Right lobe of liver (tissue), 6 donors: ENCODE results near the gene STK40. TPM values are rescaled to one million over a fixed set of nuclear protein-coding genes. Genes with fewer than 3 reads are reported as not detected.

ENCODE experiments used
- ATAC-seq, 4 donors: fragments of 200-7000 bp; cut with Tn5 transposase; one replicate each; pipeline ENCODE4 v1.9.1; 2020; ENCODE audit warnings: mild to moderate bottlenecking in 4 of 4, moderate library complexity in 4 of 4
- DNase-seq, 3 donors: peaks; one replicate each; pipeline ENCODE4 v3.0.0-alpha.2; 2020
- H3K27ac ChIP-seq, 3 donors: fragments of 200-600 bp; one replicate each; pipeline ENCODE4 v1.8.0; 2022
- H3K27me3 ChIP-seq, 2 donors: fragments of 200-600 bp; one replicate each; pipeline ENCODE4 v1.8.0; 2022
- H3K36me3 ChIP-seq, 4 donors: fragments of 200-600 bp; sonication (generic) in 1 of 4; one replicate each; pipeline versions ENCODE4 v1.5.1 to v1.8.0; 2017 to 2022; ENCODE audit warnings: control low read depth in 1 of 4
- H3K4me1 ChIP-seq, 4 donors: fragments of 200-600 bp; sonication (generic) in 1 of 4; one replicate each; pipeline versions ENCODE4 v1.5.1 to v1.8.0; 2017 to 2022; ENCODE audit warnings: control low read depth in 1 of 4
- H3K4me3 ChIP-seq, 3 donors: fragments of 200-600 bp; one replicate each; pipeline ENCODE4 v1.8.0; 2022
- H3K9me3 ChIP-seq, 4 donors: fragments of 200-600 bp; sonication (generic) in 1 of 4; one replicate each; pipeline versions ENCODE4 v1.5.1 to v1.8.0; 2017 to 2022; ENCODE audit warnings: control low read depth in 1 of 4
- CTCF ChIP-seq, 4 donors: fragments of 200-600 bp in 3 of 4; fragments of 450-650 bp in 1 of 4; IDR thresholded peaks; one replicate each; pipeline versions ENCODE4 v1.5.1 to v1.8.0; 2016 to 2022; ENCODE audit warnings: antibody characterized with exemption in 4 of 4, mild to moderate bottlenecking in 2 of 4
- POLR2A ChIP-seq: fragments of 450-650 bp; IDR thresholded peaks from one replicate; pipeline ENCODE4 v1.6.1; 2017; ENCODE audit warnings: antibody characterized with exemption, mild to moderate bottlenecking
- WGBS: methylation state at CpG from one replicate; pipeline ENCODE4 v1.1.6; 2018; ENCODE audit warnings: low coverage, low lambda C conversion rate; ENCODE audit not compliant: insufficient coverage; ENCODE audit errors: missing lambda C conversion rate; 5-methylcytosine and 5-hydroxymethylcytosine counted together
- intact Hi-C, 2 donors: fragments of 100-400 bp; cut with DNase I; formaldehyde crosslinking; loops; one replicate each; pipeline versions ENCODE4 v1.11.2 to v1.14.1; 2022
- total RNA-seq, 6 experiments: library from RNA; depleted of rRNA in 2 of 6; stranded (reverse); fragments of >200 nt in 2 of 6; fragmentation: NEBNext Ultra II Directional in 3 of 6; extraction: Animal tissue kit (Norgen Biotek cat#: 25700) in 3 of 6; gene quantifications; one replicate each; pipeline versions ENCODE4 v1.1.0 to v1.2.4, GENCODE V29; 2016 to 2023
- donor health status: DM: no; HTN: yes; CAD: no.
- donor health status: DM: no; HTN: no; CAD: no.
- donor health status: DM: no; HTN: no; CAD: no.
- donor health status: DM: no; HTN: yes; CAD: no.
- donor health status: DM: no; HTN: yes; CAD: no.

STK40 gene
- total RNA-seq, 6 experiments from 2014 or later, result 22.7 to 45.5 (median 29.0) TPM

GRCh38 chr1:36387141-36387949 lies 1.6 kb upstream of the STK40 start:
- WGBS, result 38% methylated on average over 6 of the region's 10 CpGs
- H3K36me3 ChIP-seq, result peaks cover 0 to 14% (median 2%) of the 10 kb centered on the region in 4 donors
- peak overlapping the region; percentile 30 to 99 (median 54) for H3K4me3 ChIP-seq
- H3K27me3 ChIP-seq, result no peaks in the 10 kb centered on the region
- no peaks in the 10 kb centered on the region for H3K9me3 ChIP-seq
- intact Hi-C loops, result no loop called here
- ATAC-seq, result peak in 1 of 4 donors; percentile 4
- peak overlapping the region; percentile 90 to 96 (median 93) for H3K27ac ChIP-seq
- TF ChIP-seq CTCF (IDR thresholded peaks at IDR 0.05) (no peak), POLR2A (no peak)
- DNase-seq, result no peak
- H3K4me1 ChIP-seq, result peaks cover 0 to 44% (median 19%) of the 10 kb centered on the region in 4 donors

- H3K4me1 ChIP-seq, result peaks cover 0 to 50% (median 21%) of the 10 kb centered on the region in 4 donors
- peak overlapping the region; percentile 30 to 99 (median 54) for H3K4me3 ChIP-seq
- intact Hi-C loops, result no loop called here
- no peaks in the 10 kb centered on the region for H3K9me3 ChIP-seq
- H3K27me3 ChIP-seq, result no peaks in the 10 kb centered on the region
- peak; percentile 64 to 72 (median 68) for ATAC-seq
- peak; percentile 87 to 89 (median 88) for DNase-seq
- TF ChIP-seq CTCF (IDR thresholded peaks at IDR 0.05), result no peak
- peak; percentile 87 for TF ChIP-seq POLR2A
- 0% methylated on average over 10 of the region's 14 CpGs for WGBS
- H3K27ac ChIP-seq, result peak overlapping the region; percentile 90 to 96 (median 93)
- peaks cover 0 to 8% (median 2%) of the 10 kb centered on the region in 4 donors for H3K36me3 ChIP-seq
These were observed 779 bp upstream of the STK40 start for GRCh38 chr1:36386265-36387140.

- Histone ChIP-seq H3K4me1 (peaks cover 0 to 68% (median 26%) of the 10 kb centered on the region in 4 donors), H3K4me3 (peak overlapping the region; percentile 96 to 99 (median 99)), H3K36me3 (no peaks in the 10 kb centered on the region), H3K27ac (peak overlapping the region; percentile 90 to 97 (median 97)), H3K9me3 (no peaks in the 10 kb centered on the region), H3K27me3 (no peaks in the 10 kb centered on the region)
- intact Hi-C loops, result no loop called here
- ATAC-seq (peak; percentile 23 to 38 (median 32)), DNase-seq (peak; percentile 87 to 94 (median 92))
- WGBS, result 0% methylated on average over 22 of the region's 25 CpGs
- TF ChIP-seq CTCF (IDR thresholded peaks at IDR 0.05), result no peak
- TF ChIP-seq POLR2A, result peak; percentile 73
These were observed 948 bp downstream of the STK40 start for GRCh38 chr1:36384542-36385409.

GRCh38 chr1:36383240-36383639 lies 2.5 kb downstream of the STK40 start:
- whole genome bisulfite sequencing, result 90% methylated on average over 2 of the region's 4 CpGs
- H3K9me3 ChIP-seq, result no peaks in the 10 kb centered on the region
- DNase-seq (no peak), ATAC-seq (no peak)
- TF ChIP-seq CTCF (IDR thresholded peaks at IDR 0.05), result no peak
- TF ChIP-seq POLR2A, result no peak
- intact Hi-C loops, result no loop called here
- H3K4me3 ChIP-seq, result no peak overlapping the region
- H3K4me1 ChIP-seq, result peaks cover 0 to 83% (median 30%) of the 10 kb centered on the region in 4 donors
- H3K27ac ChIP-seq, result peak overlapping the region in 1 of 3 donors; percentile 97
- H3K36me3 ChIP-seq, result no peaks in the 10 kb centered on the region
- H3K27me3 ChIP-seq, result no peaks in the 10 kb centered on the region
